Suppressor macrophage treated with lipopolysaccharide for 1 hour (primary cell): ENCODE data around the gene B4GALT5.
"Not testable (repeated sequence)": the region's sequence is repeated elsewhere in the genome, so short reads cannot be mapped to it uniquely, and the experiment has no call there.

ENCODE experiments used
- DNase-seq, 3 donors: peaks; one replicate each; pipeline ENCODE4 v3.0.0-alpha.2; 2020 to 2022

Gene B4GALT5

DNA sequence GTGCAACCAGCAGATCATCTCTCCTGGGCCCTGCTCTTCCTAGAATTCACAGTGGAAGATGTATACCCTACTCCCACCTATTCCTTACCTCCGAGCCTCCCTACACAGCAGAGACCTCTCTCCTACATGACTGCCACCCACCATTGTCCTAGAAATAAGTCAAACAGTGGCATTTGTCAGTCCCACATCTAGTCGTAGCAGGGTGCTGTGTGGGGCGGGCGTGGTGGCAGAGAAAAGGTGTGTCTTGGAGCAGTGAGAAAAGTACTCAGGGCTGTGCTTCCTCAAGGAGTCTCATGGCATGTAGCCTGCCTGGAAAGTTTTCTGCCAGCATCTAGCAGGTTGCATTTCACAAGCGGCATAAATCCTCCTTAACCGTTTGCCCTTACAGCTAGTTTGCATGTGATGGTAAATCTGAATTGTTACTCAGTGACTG lies 86.3 kb downstream of the B4GALT5 start:
- no peak for DNase-seq

DNA sequence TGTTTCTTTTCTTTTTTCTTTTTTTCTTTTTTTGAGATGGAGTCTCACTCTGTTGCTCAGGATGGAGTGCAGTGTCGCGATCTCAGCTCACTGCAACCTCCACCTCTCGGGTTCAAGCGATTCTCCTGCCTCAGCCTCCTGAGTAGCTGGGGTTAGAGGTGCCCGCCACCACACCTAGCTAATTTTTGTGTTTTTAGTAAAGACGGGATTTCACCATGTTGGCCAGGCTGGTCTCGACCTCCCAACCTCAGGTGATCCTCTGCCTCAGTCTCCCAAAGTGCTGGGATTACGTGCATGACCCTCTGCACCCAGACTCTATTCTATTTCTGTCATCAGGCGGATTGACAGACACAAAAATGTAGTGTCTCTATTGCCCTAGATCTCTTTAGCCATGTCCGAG lies 88.7 kb downstream of the B4GALT5 start:
- DNase-seq = not testable (repeated sequence)

DNA sequence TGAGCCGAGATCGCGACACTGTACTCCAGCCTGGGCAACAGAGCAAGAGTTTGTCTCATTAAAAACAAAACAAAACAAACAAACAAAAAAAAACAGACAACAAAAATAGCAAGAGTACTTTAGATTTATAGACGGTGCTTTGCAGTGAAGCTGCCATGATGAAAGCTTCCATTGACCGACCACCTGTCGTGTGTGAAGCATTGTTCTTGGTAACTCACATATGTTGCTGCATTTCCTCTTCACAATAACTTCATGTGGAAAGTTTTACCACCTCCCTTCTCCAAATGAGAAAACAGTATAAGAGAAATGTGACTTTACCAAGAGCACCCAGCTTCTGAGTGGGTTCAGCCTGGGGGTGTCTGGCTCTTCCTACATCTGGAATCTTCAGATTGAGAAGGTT lies 89.4 kb downstream of the B4GALT5 start:
- no peak for DNase-seq

DNA sequence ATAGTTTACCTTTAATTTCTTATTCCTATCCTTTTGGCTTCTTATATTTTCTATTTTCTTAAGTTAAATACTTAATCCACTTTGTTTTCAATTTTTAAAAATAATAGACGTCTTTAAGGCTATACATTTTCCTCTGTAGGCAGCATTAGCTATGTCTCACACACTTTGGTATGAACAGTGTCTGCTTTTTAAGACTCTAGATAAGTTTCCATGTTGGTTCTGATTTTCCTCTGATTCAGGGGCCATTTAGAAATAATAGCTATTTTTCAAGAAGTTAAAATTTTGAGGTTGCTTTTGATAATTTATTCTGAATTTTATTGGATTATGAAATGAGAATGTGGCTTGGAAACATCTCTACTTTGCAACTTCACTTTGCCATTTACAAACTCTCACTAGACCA lies 91.4 kb downstream of the B4GALT5 start:
- DNase-seq = no peak

GRCh38 chr20:49620364-49621240 lies 93.1 kb downstream of the B4GALT5 start:
- DNase-seq = peak in 1 of 3 donors; percentile 36

DNA sequence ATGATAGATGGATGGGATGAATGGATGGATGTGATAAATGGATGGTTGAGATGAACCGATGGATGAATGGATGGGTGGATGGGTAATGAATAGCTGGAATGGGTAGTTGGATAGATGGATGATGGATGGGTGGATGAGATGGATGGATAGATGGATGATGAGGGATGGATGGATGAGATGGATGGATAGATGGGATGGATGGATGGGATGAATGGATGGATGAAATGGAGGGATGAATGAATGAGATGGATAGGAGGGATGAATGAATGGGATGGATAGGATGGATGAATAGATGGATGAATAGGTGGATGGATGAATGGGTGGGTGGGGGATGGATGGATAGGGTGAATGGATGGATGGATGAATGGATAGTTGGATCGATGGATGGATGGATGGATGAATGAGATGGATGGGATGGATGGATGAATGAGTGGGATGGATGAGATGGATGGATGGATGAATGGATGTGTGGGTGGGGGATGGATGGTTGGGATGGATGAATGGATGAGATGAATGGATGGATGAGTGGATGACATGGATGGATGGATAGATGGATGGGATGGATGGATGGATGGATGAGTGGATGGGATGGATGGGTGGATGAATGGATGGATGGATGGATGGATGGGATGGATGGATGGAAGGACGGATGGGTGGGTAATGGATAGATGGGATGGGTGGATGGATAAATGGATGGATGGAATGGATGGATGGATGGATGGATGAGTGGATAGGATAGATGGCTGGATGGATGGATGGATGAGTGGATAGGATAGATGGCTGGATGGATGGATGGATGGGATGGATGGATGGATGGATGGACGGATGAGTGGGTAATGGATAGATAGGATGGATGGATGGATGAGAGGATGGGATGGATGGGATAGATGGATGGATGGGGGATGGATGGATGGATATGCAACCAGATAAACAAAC lies 94.3 kb downstream of the B4GALT5 start:
- DNase-seq = no peak

GRCh38 chr20:49618289-49618688 lies 95.4 kb downstream of the B4GALT5 start:
- DNase-seq = no peak

DNA sequence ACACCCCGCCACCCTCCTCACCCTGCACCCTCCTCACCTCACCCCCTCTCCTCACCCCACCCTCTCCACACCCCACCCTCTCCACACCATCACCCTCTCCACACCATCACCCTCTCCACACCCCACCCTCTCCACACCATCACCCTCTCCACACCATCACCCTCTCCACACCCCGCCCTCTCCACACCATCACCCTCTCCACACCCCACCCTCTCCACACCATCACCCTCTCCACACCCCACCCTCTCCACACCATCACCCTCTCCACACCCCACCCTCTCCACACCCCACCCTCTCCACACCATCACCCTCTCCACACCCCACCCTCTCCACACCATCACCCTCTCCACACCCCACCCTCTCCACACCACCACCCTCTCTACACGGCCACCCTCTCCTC lies 96.3 kb downstream of the B4GALT5 start:
- not testable (repeated sequence) for DNase-seq

GRCh38 chr20:49616154-49617007 lies 97.3 kb downstream of the B4GALT5 start:
- no peak for DNase-seq

- DNase-seq = no peak
These were observed 98.1 kb downstream of the B4GALT5 start for GRCh38 chr20:49615401-49616153.

DNA sequence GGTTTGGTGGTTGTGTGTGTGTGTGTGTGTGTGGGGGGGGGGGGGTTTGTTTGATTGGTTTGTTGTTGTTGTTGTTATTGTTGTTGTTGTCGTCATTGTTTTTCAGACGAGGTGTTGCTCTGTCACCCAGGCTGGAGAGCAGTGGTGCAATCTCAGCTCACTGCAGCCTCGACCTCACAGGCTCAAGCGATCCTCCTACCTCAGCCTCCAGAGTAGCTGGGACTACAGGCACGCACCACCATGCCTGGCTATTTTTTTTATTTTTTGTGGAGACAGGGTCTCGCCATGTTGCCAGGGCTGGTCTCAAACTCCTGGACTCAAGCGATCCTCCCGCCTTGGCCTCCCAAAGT lies 98.7 kb downstream of the B4GALT5 start:
- DNase-seq = not testable (repeated sequence)

GRCh38 chr20:49614338-49615050 lies 99.2 kb downstream of the B4GALT5 start:
- no peak for DNase-seq

GRCh38 chr20:49612127-49612738 lies 101.4 kb downstream of the B4GALT5 start:
- no peak for DNase-seq

GRCh38 chr20:49611539-49612126 lies 102.0 kb downstream of the B4GALT5 start:
- not testable (repeated sequence) for DNase-seq

GRCh38 chr20:49610691-49611538 lies 102.8 kb downstream of the B4GALT5 start:
- DNase-seq = peak; percentile 72 to 82 (median 77)

GRCh38 chr20:49608752-49609670 lies 104.7 kb downstream of the B4GALT5 start:
- DNase-seq = peak; percentile 54 to 70 (median 66)

DNA sequence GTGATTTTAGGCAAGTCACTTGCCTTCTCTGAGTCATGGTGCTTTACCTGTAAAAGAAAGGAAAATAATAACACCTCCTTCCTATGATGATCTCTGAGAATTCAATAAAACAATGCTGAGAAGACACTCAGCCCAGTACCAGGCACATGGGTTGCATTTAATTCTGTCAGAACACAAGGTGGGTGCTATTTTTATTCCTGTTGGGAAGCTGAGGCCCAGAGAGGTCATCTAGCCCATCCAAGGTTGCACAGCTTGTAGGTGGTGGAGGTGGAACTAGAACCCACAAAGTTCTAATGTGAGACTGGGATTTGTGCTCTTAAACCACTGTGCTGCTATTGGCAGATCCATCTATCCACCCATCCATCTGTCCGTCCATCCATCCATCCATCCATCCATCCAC lies 106.1 kb downstream of the B4GALT5 start:
- no peak for DNase-seq

DNA sequence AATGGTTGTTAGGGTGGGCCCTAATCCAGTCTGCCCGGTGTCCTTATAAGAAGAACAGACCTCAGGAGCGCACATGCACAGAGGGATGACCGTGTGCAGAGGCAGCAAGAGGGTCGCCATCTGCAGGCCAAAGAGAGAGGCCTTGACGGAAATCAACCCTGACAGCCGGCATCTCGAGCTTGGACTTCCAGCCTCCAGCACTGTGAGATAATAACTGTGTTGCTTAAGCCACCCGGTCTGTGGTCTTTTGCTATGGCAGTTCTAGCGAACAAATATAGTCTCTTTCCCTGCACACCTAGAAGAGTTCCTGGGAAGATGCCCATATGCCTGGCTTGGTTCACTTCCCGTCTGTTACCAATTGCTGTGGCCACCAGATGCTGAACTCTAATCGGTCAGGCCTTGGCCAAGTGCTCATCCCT lies 110.5 kb downstream of the B4GALT5 start:
- DNase-seq = no peak
